AG04450 (cell line): ENCODE results near the gene MUC13. TPM values are rescaled to one million over a fixed set of nuclear protein-coding genes. Genes with fewer than 3 reads are reported as not detected.

Experiments used
- CTCF ChIA-PET: fragments of 300-600, 350-600 bp; formaldehyde crosslinking; extraction: SDS; loops from one replicate; lab custom pipeline; 2022; ENCODE audit warnings: antibody characterized with exemption, inconsistent platforms; lab: Charles Lee
- POLR2A ChIA-PET: fragments of 350-600 bp; formaldehyde crosslinking; extraction: SDS; loops from one replicate; lab custom pipeline; 2021; ENCODE audit warnings: antibody characterized with exemption, inconsistent platforms; lab: Yijun Ruan, JAX
- DNase-seq: peaks from one replicate; pipeline ENCODE4 v3.0.0-alpha.2; 2011; ENCODE audit warnings: low read depth, low spot score
- H3K27ac ChIP-seq: one replicate; pipeline ENCODE4 v1.5.1; 2012; ENCODE audit warnings: low read depth, low read length, control low read depth
- H3K27me3 ChIP-seq: one replicate; pipeline ENCODE4 v1.6.0; 2012; ENCODE audit warnings: low read length; ENCODE audit not compliant: control insufficient read depth, insufficient read depth
- H3K4me3 ChIP-seq: 2 replicates; pipeline ENCODE4 v1.5.1; 2011; ENCODE audit warnings: mild to moderate bottlenecking, low read depth, low read length, control low read depth
- H3K9me3 ChIP-seq: 2 replicates; pipeline ENCODE4 v1.5.1; 2012; ENCODE audit warnings: low read length; ENCODE audit not compliant: control insufficient read depth, insufficient read depth
- CTCF ChIP-seq: IDR thresholded peaks from 2 replicates; pipeline ENCODE4 v1.5.1; 2011; ENCODE audit warnings: low read depth, low read length, control low read depth, inconsistent platforms
- polyA plus RNA-seq: library from polyadenylated mRNA; depleted of rRNA; stranded (reverse); fragments of >200 nt; gene quantifications from 2 replicates; pipeline ENCODE4 v1.2.3, GENCODE V29; 2011

Gene MUC13
- polyA plus RNA-seq, 1 experiment, result not detected

GRCh38 chr3:124876401-124876878 is 58.1 kb downstream of the MUC13 start:
- Histone ChIP-seq H3K27ac (no peak overlapping the region), H3K9me3 (no peaks in the 10 kb centered on the region), H3K27me3 (no peaks in the 10 kb centered on the region), H3K4me3 (no peak overlapping the region)
- TF ChIP-seq CTCF, result no peak
- CTCF ChIA-PET, result interaction anchor here (1.0 to 1.3 kb wide), 2 partner anchors 25 to 116 kb away, joined by 4 to 5 read pairs; no protein-coding TSS in a partner anchor
- POLR2A ChIA-PET, result no interaction called here
- DNase-seq, result no peak

- Histone ChIP-seq H3K4me3 (no peak overlapping the region), H3K27me3 (no peaks in the 10 kb centered on the region), H3K27ac (no peak overlapping the region), H3K9me3 (no peaks in the 10 kb centered on the region)
- POLR2A ChIA-PET, result no interaction called here
- CTCF ChIA-PET, result no interaction called here
- no peak for DNase-seq
- no peak for TF ChIP-seq CTCF
Observed at GRCh38 chr3:124873226-124873625, 61.3 kb downstream of the MUC13 start.

- H3K4me3 ChIP-seq, result no peak overlapping the region
- H3K9me3 ChIP-seq, result no peaks in the 10 kb centered on the region
- no peak for TF ChIP-seq CTCF
- DNase-seq, result no peak
- no peak overlapping the region for H3K27ac ChIP-seq
- ChIA-PET CTCF (no interaction called here), POLR2A (no interaction called here)
- no peaks in the 10 kb centered on the region for H3K27me3 ChIP-seq
Observed at GRCh38 chr3:124867511-124867910, 67.0 kb downstream of the MUC13 start.

GRCh38 chr3:124862006-124862405 is 72.5 kb downstream of the MUC13 start:
- Histone ChIP-seq H3K27ac (no peak overlapping the region), H3K9me3 (peaks cover 6% of the 10 kb centered on the region; the same call in 1 of the 2 replicates), H3K27me3 (no peaks in the 10 kb centered on the region), H3K4me3 (no peak overlapping the region)
- no peak for TF ChIP-seq CTCF
- CTCF ChIA-PET, result no interaction called here
- POLR2A ChIA-PET, result no interaction called here
- no peak for DNase-seq

GRCh38 chr3:124861041-124861440 is 73.5 kb downstream of the MUC13 start:
- Histone ChIP-seq H3K27me3 (no peaks in the 10 kb centered on the region), H3K4me3 (no peak overlapping the region), H3K27ac (peak overlapping the region; percentile 69), H3K9me3 (peaks cover 6% of the 10 kb centered on the region; the same call in 1 of the 2 replicates)
- ChIA-PET CTCF (no interaction called here), POLR2A (no interaction called here)
- DNase-seq, result no peak
- TF ChIP-seq CTCF, result no peak
